GM10266 (cell line): Measurements from ENCODE around the gene SLN.

ENCODE experiments used
- DNase-seq: peaks from one replicate; pipeline ENCODE4 v3.0.0; 2012; ENCODE audit errors: extremely low spot score
- TF ChIP-seq, protein P1 (sequence below): IDR thresholded peaks from 2 replicates; pipeline ENCODE4 v1.5.1; 2012; ENCODE audit warnings: mild to moderate bottlenecking, low read depth; ENCODE audit not compliant: control insufficient read depth, insufficient read depth; ENCODE audit errors: missing control alignments

The SLN gene

DNA sequence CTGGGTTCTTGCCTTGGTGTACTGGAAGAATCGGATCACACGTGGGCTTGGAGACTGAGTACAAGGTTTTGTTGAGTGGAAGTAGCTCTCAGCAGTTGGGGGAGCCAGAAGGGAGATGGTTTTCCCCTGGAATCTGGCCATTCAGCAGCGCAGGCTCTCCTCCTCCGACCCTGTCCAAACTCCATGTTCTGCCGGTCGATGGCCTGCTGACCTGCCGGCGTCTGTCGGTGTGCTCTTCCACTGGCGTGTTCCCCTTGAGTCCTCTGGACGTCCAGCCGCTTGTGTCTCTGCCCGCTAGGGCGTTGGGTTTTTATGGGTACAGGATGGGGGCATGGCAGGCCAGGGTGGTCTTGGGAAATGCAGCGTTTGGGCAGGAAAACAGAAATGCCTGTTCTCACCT is 38.5 kb upstream of the SLN start:
- no peak for DNase-seq
- TF ChIP-seq, protein P1, sequence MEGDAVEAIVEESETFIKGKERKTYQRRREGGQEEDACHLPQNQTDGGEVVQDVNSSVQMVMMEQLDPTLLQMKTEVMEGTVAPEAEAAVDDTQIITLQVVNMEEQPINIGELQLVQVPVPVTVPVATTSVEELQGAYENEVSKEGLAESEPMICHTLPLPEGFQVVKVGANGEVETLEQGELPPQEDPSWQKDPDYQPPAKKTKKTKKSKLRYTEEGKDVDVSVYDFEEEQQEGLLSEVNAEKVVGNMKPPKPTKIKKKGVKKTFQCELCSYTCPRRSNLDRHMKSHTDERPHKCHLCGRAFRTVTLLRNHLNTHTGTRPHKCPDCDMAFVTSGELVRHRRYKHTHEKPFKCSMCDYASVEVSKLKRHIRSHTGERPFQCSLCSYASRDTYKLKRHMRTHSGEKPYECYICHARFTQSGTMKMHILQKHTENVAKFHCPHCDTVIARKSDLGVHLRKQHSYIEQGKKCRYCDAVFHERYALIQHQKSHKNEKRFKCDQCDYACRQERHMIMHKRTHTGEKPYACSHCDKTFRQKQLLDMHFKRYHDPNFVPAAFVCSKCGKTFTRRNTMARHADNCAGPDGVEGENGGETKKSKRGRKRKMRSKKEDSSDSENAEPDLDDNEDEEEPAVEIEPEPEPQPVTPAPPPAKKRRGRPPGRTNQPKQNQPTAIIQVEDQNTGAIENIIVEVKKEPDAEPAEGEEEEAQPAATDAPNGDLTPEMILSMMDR, result no peak

DNA sequence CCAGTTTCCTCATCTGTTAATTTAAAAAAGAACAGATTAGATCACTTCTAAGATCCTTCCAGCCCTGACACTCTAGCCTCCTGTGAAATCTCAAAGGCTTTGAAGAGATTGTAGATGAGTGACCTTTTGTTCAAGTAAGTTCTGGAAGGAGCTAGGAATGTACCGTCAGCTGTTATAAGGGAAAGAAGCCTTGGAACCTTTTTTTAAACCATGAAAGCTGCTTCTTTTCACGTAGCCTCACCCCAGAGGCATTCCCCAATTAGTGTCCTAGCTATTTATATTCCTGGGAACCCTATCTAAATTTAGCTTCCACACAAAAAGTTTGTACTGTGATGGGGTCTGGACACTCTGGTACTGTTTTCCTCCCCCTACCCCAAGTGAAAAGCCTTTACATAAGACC is 35.8 kb upstream of the SLN start:
- TF ChIP-seq, protein P1, result no peak

DNA sequence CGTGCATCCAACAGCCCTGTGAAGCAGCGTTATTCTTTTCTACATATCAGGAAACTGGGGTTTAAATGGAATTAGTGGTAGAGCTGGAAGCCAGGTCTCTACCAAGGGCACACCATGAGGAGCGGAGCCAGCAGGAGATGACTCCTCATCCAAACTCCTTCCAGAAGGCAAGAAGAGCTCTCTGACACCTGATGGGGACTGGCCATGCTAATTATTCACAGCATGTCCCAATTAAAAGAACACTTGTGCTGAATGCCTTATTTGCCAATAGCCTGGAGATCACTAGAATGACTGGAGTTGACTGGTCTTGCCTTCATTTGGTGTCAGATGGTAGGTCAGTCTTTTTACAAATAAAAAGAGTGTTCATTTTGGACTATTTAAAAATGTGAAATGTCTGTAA is 32.9 kb upstream of the SLN start:
- DNase-seq, result no peak

More for the DNA sequence above, 35.8 kb upstream of the SLN start:
- DNase-seq, result no peak

DNA sequence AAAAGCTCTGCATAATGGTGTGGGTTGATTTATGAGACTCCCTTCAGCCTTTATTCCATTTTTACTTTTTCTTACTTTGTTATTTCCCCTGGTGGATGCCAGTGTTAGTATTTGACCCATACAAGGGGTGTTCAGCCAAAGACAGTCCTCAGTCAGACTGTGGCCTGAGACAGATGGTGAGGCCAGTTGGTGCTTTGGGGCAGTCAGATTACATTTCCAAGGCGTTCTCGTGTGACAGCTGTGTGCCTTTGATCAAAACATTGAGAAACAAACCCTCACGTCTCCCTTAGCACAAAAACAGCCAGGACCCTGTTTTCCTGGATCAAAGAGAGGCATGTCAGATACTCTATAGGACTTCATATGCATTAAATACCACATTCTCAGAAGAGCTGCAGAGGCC is 31.3 kb upstream of the SLN start:
- DNase-seq, result no peak
- TF ChIP-seq, protein P1, result no peak

More for the DNA sequence above, 32.9 kb upstream of the SLN start:
- TF ChIP-seq, protein P1, result no peak

DNA sequence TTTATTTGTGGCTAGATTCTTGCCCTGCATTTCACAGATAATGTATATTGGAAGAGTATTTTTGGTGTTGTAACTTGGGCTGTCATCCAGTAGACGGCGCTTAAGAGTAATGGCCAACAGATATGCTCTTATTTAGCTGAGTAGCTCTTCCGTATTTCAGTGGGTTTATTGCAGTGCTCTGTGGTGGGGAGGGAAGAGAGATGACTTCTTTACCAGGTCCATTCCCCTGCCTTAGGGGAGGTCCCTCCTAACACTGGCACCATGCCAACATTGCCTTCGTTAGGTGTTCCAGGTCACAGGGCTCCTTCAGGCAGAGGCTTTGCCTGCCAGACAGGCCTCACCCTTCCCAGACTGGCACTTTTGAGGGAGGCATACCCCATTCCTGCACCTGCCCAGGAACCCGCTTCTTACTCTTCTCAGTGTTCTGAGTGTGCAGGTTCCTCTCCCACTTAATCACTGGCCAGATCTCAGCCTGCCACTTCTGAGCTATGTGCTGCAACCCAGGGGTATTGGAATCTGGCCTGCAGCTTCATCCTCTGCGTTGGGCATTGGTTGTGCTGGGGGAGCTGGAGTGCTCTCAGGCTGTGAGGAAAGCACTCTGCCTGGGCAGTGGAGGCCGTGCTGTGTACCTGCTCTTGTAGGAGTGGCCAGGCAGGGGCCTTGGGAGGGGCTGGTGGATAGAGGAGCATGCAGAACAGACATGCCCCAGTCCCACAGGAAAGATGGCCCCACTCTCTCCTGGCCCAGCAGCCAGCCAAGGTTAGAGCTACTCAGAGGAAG is 29.4 kb upstream of the SLN start:
- TF ChIP-seq, protein P1, result peak; percentile 71
- DNase-seq, result peak; percentile 51

DNA sequence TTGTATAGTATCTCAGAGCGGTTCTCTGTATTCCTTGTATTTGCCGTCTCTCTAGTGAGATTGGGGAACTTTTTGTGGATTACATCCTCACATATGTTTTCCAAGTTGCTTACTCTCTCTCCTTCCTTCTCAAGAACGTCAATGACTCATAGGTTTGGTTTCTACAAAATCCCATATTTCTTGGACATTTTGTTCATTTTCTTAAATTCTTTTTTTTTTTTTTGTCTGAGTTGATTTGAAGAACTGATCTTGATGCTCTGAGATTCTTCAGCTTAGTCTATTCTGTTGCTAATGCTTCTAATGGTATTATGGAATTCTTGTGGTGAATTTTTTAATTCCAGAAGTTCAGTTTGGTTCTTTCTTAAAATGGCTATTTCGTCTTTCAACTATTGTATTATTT is 28.4 kb upstream of the SLN start:
- no peak for DNase-seq
- TF ChIP-seq, protein P1, result no peak

DNA sequence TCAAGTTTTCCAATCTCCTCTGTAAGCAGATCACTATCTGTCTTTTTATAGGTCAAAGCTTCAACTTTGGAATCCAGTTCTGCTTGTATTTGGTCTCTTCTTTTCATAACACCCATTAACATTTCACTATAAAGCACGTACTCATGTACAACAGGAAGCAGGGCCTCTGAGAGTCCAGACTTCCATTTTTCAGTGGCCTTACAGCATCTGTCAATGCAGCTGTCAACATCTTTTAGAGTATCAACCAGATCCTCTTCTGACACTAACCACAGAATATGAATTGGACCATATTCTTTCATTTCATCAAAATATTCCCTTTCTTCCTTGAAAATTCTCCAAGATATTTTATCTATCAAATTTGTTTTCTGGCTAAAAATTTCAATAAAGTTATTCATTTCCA is 24.7 kb upstream of the SLN start:
- no peak for DNase-seq
- TF ChIP-seq, protein P1, result no peak
